Body of pancreas (tissue), 4 donors: Measurements from ENCODE around the gene GJA5. TPM values are rescaled to one million over a fixed set of nuclear protein-coding genes. Genes with fewer than 3 reads are reported as not detected.

Experiments
- ATAC-seq: fragments of 150-250 bp; one replicate; pipeline ENCODE4 v1.9.1; 2016
- DNase-seq, 4 donors: peaks; one replicate each; pipeline ENCODE4 v3.0.0-alpha.2; 2019
- H3K27ac ChIP-seq, 4 donors: fragments of 200-600 bp; sonication (generic); 1 replicate in 3 of 4; 2 replicates in 1 of 4; pipeline versions ENCODE4 v1.5.1 to v1.6.1; 2016 to 2019; ENCODE audit warnings: mild to moderate bottlenecking in 1 of 4, mixed read lengths in 1 of 4, moderate library complexity in 1 of 4
- H3K27me3 ChIP-seq, 2 donors: fragments of 200-600 bp; sonication (generic); one replicate each; pipeline ENCODE4 v1.6.0; 2016; ENCODE audit warnings: mild to moderate bottlenecking in 1 of 2
- H3K36me3 ChIP-seq, 2 donors: fragments of 200-600 bp; sonication (generic); replicated peaks in 1 of 2; 2 replicates each; pipeline ENCODE4 v1.5.1; 2016; ENCODE audit warnings: low read depth in 2 of 2; ENCODE audit not compliant: insufficient read depth in 1 of 2
- H3K4me1 ChIP-seq: fragments of 200-600 bp; sonication (generic); one replicate; pipeline ENCODE4 v1.6.0; 2016
- H3K4me3 ChIP-seq, 2 donors: fragments of 200-600 bp; sonication (generic); 1 replicate in 1 of 2; 2 replicates in 1 of 2; pipeline ENCODE4 v1.5.1; 2016 to 2019
- H3K9me3 ChIP-seq, 3 donors: fragments of 200-600 bp; sonication (generic); 1 replicate in 2 of 3; 2 replicates in 1 of 3; pipeline ENCODE4 v1.5.1; 2016
- CTCF ChIP-seq, 7 experiments: fragments of 450-650 bp in 4 of 7; fragments of 200-600 bp in 3 of 7; sonication (generic) in 3 of 7; IDR thresholded peaks; one replicate each; pipeline ENCODE4 v1.5.1; 2016 to 2019; ENCODE audit warnings: antibody characterized with exemption in 7 of 7
- POLR2A ChIP-seq, 3 donors: fragments of 450-650 bp; IDR thresholded peaks; one replicate each; pipeline ENCODE4 v1.6.1; 2016; ENCODE audit warnings: antibody characterized with exemption in 3 of 3, mild to moderate bottlenecking in 2 of 3
- WGBS, 2 donors: methylation state at CpG; one replicate each; pipeline ENCODE4 v1.1.5; 2017; 5-methylcytosine and 5-hydroxymethylcytosine counted together
- intact Hi-C: fragments of 100-400 bp; cut with DNase I; formaldehyde crosslinking; loops from one replicate; pipeline ENCODE4 v1.15.1; 2023
- total RNA-seq, 2 donors: library from RNA; depleted of rRNA; stranded (reverse); fragments of >200 nt; gene quantifications; one replicate each; pipeline ENCODE4 v1.1.0, GENCODE V29; 2016

GJA5 gene
- total RNA-seq, 2 donors from 2014 or later, result 0.99 to 8.8 TPM

- H3K36me3 ChIP-seq, result no peaks in the 10 kb centered on the region
- intact Hi-C loops, result no loop called here
- TF ChIP-seq CTCF (IDR thresholded peaks at IDR 0.05), result no peak
- no peak for TF ChIP-seq POLR2A (IDR thresholded peaks at IDR 0.05)
- no peak overlapping the region for H3K4me3 ChIP-seq
- no peaks in the 10 kb centered on the region for H3K27me3 ChIP-seq
- no peaks in the 10 kb centered on the region for H3K9me3 ChIP-seq
- H3K27ac ChIP-seq, result no peak overlapping the region
- no peaks in the 10 kb centered on the region for H3K4me1 ChIP-seq
- no peak for ATAC-seq
- DNase-seq, result no peak
- 78 to 81% methylated on average over 3 of the region's 3 CpGs for WGBS, 2 donors
Measured at GRCh38 chr1:147753081-147753480, 7.3 kb downstream of the GJA5 start.

DNA sequence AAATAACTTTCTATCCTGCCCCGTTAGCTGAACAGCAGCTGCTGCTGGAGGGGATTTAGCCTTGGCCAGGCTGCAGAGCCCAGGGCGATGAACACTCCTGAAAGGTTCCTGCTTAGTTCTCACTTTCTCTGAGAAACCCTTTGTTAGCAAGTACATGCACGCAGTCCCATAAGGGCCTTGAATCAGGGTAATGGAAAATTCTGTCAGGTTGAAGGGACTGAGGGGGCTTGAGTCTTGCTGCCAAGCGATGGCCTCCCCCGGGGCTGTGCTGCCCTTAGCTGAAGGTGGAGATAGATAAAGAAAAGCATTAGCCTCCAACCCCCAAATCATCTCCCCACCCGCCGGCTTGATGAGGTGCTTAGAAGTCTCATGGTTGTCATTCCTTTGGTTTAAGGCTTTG lies 7.9 kb downstream of the GJA5 start:
- no peak for ATAC-seq
- no peaks in the 10 kb centered on the region for H3K9me3 ChIP-seq
- no peaks in the 10 kb centered on the region for H3K4me1 ChIP-seq
- no peak for DNase-seq
- no peaks in the 10 kb centered on the region for H3K27me3 ChIP-seq
- no peaks in the 10 kb centered on the region for H3K36me3 ChIP-seq
- WGBS, 2 donors, result 79 to 83% methylated on average over 7 of the region's 7 CpGs
- no peak overlapping the region for H3K4me3 ChIP-seq
- intact Hi-C loops, result no loop called here
- TF ChIP-seq POLR2A (IDR thresholded peaks at IDR 0.05) (no peak), CTCF (IDR thresholded peaks at IDR 0.05) (no peak)
- no peak overlapping the region for H3K27ac ChIP-seq

- WGBS, 2 donors, result 67 to 83% methylated on average over 3 to 5 of the region's 5 CpGs
- DNase-seq (no peak), ATAC-seq (no peak)
- H3K9me3 ChIP-seq, result no peaks in the 10 kb centered on the region
- TF ChIP-seq POLR2A (IDR thresholded peaks at IDR 0.05) (no peak), CTCF (IDR thresholded peaks at IDR 0.05) (no peak)
- H3K4me1 ChIP-seq, result no peaks in the 10 kb centered on the region
- H3K4me3 ChIP-seq, result no peak overlapping the region
- no peaks in the 10 kb centered on the region for H3K27me3 ChIP-seq
- intact Hi-C loops, result no loop called here
- H3K27ac ChIP-seq, result no peak overlapping the region
- H3K36me3 ChIP-seq, result no peaks in the 10 kb centered on the region
Measured at GRCh38 chr1:147751346-147751745, 9.1 kb downstream of the GJA5 start.

GRCh38 chr1:147750618-147751217 lies 9.7 kb downstream of the GJA5 start:
- 69 to 77% methylated on average over 7 of the region's 7 CpGs for WGBS, 2 donors
- H3K27me3 ChIP-seq, result no peaks in the 10 kb centered on the region
- H3K4me3 ChIP-seq, result no peak overlapping the region
- H3K4me1 ChIP-seq, result no peaks in the 10 kb centered on the region
- H3K9me3 ChIP-seq, result no peaks in the 10 kb centered on the region
- H3K36me3 ChIP-seq, result no peaks in the 10 kb centered on the region
- ATAC-seq, result no peak
- no peak for DNase-seq
- TF ChIP-seq CTCF (IDR thresholded peaks at IDR 0.05), result no peak
- no peak for TF ChIP-seq POLR2A (IDR thresholded peaks at IDR 0.05)
- intact Hi-C loops, result no loop called here
- H3K27ac ChIP-seq, result no peak overlapping the region

GRCh38 chr1:147749792-147750191 lies 10.6 kb downstream of the GJA5 start:
- intact Hi-C loops, result no loop called here

More at GRCh38 chr1:147749792-147750191, 10.6 kb downstream of the GJA5 start:
- Histone ChIP-seq H3K27me3 (no peaks in the 10 kb centered on the region), H3K9me3 (no peaks in the 10 kb centered on the region), H3K36me3 (no peaks in the 10 kb centered on the region), H3K4me1 (no peaks in the 10 kb centered on the region), H3K4me3 (no peak overlapping the region), H3K27ac (no peak overlapping the region)
- 83 to 88% methylated on average over 2 of the region's 2 CpGs for WGBS, 2 donors
- DNase-seq (no peak), ATAC-seq (no peak)
- no peak for TF ChIP-seq POLR2A (IDR thresholded peaks at IDR 0.05)
- TF ChIP-seq CTCF (IDR thresholded peaks at IDR 0.05), result no peak
